LNCAP (cell line): ENCODE measurements around the gene UGT3A1.

Source experiments
- TF ChIP-seq, protein P1 (sequence below): fragments of 450-650 bp; IDR thresholded peaks from 2 replicates; pipeline ENCODE4 v1.5.1; 2017; ENCODE audit warnings: mild to moderate bottlenecking

The UGT3A1 gene

DNA sequence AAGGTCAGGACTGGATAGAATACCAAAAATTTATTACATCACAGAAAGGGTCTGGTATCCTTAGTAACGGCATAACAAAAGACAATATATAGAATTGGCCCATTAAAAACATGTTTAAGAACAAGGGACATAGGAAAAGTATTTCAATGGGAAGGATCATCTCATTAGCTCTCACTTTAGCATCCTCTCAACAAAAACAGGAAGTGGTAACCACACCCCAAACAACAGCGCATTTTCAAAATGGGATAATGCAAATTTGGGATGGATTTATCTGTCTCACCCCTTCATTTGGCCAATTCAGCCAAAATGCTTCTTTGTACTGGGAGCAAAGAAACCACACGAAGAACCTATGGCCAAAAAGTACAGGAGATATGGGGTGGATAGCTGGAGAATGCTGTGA is 9.8 kb upstream of the UGT3A1 start:
- TF ChIP-seq, protein P1, sequence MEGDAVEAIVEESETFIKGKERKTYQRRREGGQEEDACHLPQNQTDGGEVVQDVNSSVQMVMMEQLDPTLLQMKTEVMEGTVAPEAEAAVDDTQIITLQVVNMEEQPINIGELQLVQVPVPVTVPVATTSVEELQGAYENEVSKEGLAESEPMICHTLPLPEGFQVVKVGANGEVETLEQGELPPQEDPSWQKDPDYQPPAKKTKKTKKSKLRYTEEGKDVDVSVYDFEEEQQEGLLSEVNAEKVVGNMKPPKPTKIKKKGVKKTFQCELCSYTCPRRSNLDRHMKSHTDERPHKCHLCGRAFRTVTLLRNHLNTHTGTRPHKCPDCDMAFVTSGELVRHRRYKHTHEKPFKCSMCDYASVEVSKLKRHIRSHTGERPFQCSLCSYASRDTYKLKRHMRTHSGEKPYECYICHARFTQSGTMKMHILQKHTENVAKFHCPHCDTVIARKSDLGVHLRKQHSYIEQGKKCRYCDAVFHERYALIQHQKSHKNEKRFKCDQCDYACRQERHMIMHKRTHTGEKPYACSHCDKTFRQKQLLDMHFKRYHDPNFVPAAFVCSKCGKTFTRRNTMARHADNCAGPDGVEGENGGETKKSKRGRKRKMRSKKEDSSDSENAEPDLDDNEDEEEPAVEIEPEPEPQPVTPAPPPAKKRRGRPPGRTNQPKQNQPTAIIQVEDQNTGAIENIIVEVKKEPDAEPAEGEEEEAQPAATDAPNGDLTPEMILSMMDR = no peak

DNA sequence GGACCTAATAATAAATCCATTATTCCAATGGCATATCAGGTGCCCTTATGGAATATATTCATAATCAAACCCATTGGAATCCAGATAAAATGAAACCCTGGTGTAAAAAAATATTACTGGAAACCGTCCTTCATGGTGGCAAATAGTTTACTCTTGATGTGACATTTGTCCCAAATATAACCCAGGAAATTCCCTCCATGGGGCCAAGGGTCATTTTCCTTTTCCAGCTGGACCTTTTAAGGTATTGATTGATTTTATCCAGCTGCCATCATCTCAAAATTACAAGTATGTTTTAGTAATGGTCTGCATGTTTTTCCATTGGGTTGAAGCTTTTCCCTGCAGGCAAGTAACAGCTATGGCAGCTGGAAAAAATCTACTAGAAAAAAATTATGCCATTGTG is 8.4 kb upstream of the UGT3A1 start:
- TF ChIP-seq, protein P1 = no peak

DNA sequence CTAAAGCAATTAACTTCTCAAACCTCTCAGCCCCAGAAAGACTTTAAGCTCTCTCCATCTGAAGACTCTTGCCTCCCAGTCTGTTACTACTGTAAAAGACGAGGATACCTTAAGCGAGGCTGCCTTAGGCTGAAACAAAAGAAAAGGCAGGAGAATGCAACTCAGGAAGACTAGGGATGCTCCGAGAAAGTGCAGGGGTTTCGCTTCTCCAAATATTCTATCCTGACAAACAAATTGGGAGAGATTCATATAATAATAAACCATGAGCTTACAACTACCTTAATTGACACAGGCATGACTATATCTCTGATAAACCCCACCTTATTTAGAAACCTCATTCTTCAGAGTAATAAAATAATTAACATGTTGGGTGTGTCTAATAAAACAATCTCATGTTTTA is 4.9 kb upstream of the UGT3A1 start:
- TF ChIP-seq, protein P1 = no peak

DNA sequence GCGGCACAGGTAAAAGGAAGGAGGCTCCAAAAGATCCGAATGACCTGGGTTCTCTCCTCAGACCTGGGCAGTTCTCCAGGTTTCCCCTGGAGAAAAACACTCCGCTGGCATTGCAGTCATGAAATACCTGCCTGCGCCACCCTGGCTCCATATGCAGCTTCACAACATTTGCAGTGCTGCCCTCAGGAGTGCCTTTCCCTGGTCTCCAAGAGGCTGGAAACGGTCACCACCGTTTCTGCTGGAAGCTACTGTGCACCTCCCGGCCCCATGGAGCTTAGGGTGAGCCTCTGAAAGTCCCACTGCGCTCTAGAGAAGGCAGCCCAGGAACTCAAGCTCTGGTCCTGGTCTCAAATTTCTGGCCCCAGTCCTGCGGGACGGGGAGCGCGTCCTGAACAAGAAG is 670 bp downstream of the UGT3A1 start:
- TF ChIP-seq, protein P1 = no peak

DNA sequence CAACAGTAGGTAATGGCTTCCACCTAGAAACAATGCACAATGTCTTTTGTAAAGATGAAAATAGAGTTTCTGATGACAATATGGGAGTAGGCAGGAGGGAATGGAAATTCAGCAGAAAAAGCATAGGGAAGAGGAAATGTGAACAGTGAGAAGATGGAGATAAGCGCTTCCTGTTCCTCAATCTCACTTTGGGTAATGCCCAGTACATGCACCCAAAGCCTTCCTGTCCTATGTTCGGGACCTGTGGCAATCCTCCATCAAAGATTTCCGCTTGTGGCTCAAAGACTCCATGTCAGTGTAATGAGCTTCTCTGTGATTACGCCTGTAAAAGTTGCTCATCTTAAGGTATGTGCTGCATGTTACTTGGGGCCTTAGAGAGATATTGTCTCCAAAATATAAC is 2.7 kb downstream of the UGT3A1 start:
- TF ChIP-seq, protein P1 = no peak

DNA sequence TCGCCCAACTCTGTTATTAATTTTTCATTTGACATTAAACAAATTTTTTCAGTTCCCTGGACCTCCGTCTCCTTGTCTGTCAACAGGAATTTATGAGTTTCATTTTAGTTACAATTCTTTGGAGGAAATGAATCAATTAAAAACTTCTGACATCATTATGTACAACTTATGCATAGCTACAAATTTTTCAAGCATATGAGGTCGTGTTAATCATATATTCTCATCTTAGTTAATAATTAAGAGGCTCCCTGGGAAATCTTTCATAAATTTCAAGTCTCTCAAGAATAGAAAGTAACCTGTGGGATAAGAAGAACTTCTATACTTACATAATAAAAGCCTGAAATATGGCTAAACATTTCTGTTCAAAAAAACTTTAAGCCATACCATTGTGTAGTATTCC is 3.4 kb downstream of the UGT3A1 start:
- TF ChIP-seq, protein P1 = no peak

DNA sequence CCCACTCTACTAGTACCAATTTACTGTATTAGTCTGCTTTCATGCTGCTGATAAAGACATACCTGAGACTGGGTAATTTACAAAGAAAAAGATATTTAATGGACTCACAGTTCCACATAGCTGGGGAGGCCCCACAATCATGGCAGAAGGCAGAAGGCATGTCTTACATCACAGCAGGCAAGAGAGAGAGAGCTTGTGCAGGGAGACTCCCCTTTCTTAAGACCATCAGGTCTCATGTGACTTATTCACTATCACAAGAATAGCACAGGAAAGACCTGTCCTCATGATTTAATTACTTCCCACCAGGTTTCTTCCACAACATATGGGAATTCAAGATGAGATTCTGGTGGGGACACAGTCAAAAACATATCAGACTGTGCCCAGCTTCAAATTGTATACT is 11.5 kb downstream of the UGT3A1 start:
- TF ChIP-seq, protein P1 = no peak

DNA sequence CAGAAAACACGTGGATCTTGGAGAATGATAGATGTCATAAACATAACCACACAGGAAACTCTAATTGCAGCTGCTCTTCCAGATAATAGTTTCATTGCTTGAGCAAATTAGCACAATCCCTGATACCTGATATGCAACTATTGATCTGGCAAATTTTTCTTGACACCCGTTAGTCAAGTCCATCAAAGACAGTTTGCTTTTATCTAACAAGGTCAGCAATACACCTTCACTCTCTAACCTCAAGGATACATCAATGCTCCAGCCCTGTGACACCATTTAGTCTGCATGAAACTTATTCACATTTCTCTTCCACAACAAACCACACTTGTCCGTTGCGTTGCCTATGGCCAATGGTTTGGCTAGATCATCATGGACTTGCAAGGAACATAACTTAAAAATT is 16.6 kb downstream of the UGT3A1 start:
- TF ChIP-seq, protein P1 = no peak
